ENCODE results near the gene NDUFA6. TPM values are rescaled to one million over a fixed set of nuclear protein-coding genes. Genes with fewer than 3 reads are reported as not detected.
A peak's percentile ranks its signal among the peaks of the same experiment; 100 is the strongest.

Gene NDUFA6
- total RNA-seq, 1 experiment from 2014 or later: 84.9 TPM

- POLR2A ChIA-PET (ENCODE audit: unreplicated experiment): no interaction called here
- no peak for TF ChIP-seq EZH2 (IDR thresholded peaks at IDR 0.05; ENCODE audit: low read depth)
- TF ChIP-seq CTCF (conservative IDR thresholded peaks at IDR 0.05): no peak
- no peaks in the 10 kb centered on the region for H3K9me3 ChIP-seq (ENCODE audit: insufficient read depth, low read depth)
- peaks cover 13% of the 10 kb centered on the region; the same call in 1 of the 2 replicates for H3F3A ChIP-seq (ENCODE audit: insufficient read depth, low read depth)
- CTCF ChIA-PET: no interaction called here
- H2AFZ ChIP-seq: no peak overlapping the region
- no peak for DNase-seq
- peaks cover 15% of the 10 kb centered on the region for H3K36me3 ChIP-seq (ENCODE audit: low read depth)
- H3K4me2 ChIP-seq: no peak overlapping the region
- H3K79me2 ChIP-seq (ENCODE audit: low read depth): peaks cover 24% of the 10 kb centered on the region
- no peak overlapping the region for H3K4me3 ChIP-seq
- no TSS peak for BruUV-seq (replicated peaks)
- no peaks in the 10 kb centered on the region for H3K9me2 ChIP-seq (ENCODE audit: insufficient read depth)
- intact Hi-C loops (cut with micrococcal nuclease; ENCODE audit: unreplicated experiment): no loop called here
- H3K27ac ChIP-seq: no peak overlapping the region
- peaks cover 14% of the 10 kb centered on the region for H3K4me1 ChIP-seq (replicated peaks; ENCODE audit: insufficient read depth)
- H3K27me3 ChIP-seq (ENCODE audit: insufficient read depth, low read depth): no peaks in the 10 kb centered on the region
- no peaks in the 10 kb centered on the region for H4K20me1 ChIP-seq (ENCODE audit: insufficient read depth)
Observed at GRCh38 chr22:42083119-42083518, 7.5 kb downstream of the NDUFA6 start.

- H3F3A ChIP-seq (ENCODE audit: insufficient read depth, low read depth): peaks cover 4% of the 10 kb centered on the region; the same call in 1 of the 2 replicates
- peaks cover 19% of the 10 kb centered on the region for H3K79me2 ChIP-seq (ENCODE audit: low read depth)
- peaks cover 14% of the 10 kb centered on the region for H3K4me1 ChIP-seq (replicated peaks; ENCODE audit: insufficient read depth)
- DNase-seq: peak in 1 of 2 experiments; percentile 14
- POLR2A ChIA-PET (ENCODE audit: unreplicated experiment): interaction anchor here (0.7 kb wide), 2 partner anchors 133 to 383 kb away, joined by 5 to 10 read pairs; partner anchors contain the start of gene CENPM
- H3K27ac ChIP-seq: no peak overlapping the region
- H3K9me2 ChIP-seq (ENCODE audit: insufficient read depth): no peaks in the 10 kb centered on the region
- intact Hi-C loops (cut with micrococcal nuclease; ENCODE audit: unreplicated experiment): no loop called here
- H3K36me3 ChIP-seq (ENCODE audit: low read depth): no peaks in the 10 kb centered on the region
- BruUV-seq (replicated peaks): TSS peak; percentile 17
- CTCF ChIA-PET: interaction anchor here (0.9 kb wide), 1 partner anchor 333 kb away, joined by 3 read pairs; no protein-coding TSS in a partner anchor
- no peaks in the 10 kb centered on the region for H4K20me1 ChIP-seq (ENCODE audit: insufficient read depth)
- H3K4me3 ChIP-seq: peak overlapping the region; percentile 85
- H2AFZ ChIP-seq: peak overlapping the region; percentile 92
- peak overlapping the region; percentile 94 for H3K4me2 ChIP-seq
- no peaks in the 10 kb centered on the region; the same call in 1 of the 2 replicates for H3K9me3 ChIP-seq (ENCODE audit: insufficient read depth, low read depth)
- H3K27me3 ChIP-seq (ENCODE audit: insufficient read depth, low read depth): no peaks in the 10 kb centered on the region
- TF ChIP-seq CTCF (conservative IDR thresholded peaks at IDR 0.05) (no peak), EZH2 (IDR thresholded peaks at IDR 0.05; ENCODE audit: low read depth) (no peak)
Observed at GRCh38 chr22:42080287-42080686, 10.3 kb downstream of the NDUFA6 start.

- H3K79me2 ChIP-seq (ENCODE audit: low read depth): peaks cover 19% of the 10 kb centered on the region
- no peaks in the 10 kb centered on the region for H3K36me3 ChIP-seq (ENCODE audit: low read depth)
- intact Hi-C loops (cut with micrococcal nuclease; ENCODE audit: unreplicated experiment): loop anchor here (1.0 to 10.0 kb wide), 3 partner anchors 9 to 135 kb away; partner anchors contain the start of genes CENPM, NAGA and NDUFA6
- peaks cover 4% of the 10 kb centered on the region; the same call in 1 of the 2 replicates for H3F3A ChIP-seq (ENCODE audit: insufficient read depth, low read depth)
- TF ChIP-seq EZH2 (IDR thresholded peaks at IDR 0.05; ENCODE audit: low read depth): no peak
- TF ChIP-seq CTCF (conservative IDR thresholded peaks at IDR 0.05): no peak
- no peaks in the 10 kb centered on the region for H4K20me1 ChIP-seq (ENCODE audit: insufficient read depth)
- H3K4me3 ChIP-seq: peak within 1 kb of the TSS; percentile 85
- no peaks in the 10 kb centered on the region for H3K9me2 ChIP-seq (ENCODE audit: insufficient read depth)
- DNase-seq: peak; percentile 95 to 98
- H3K4me2 ChIP-seq: peak within 1 kb of the TSS; percentile 94
- ChIA-PET CTCF (interaction anchor here (0.9 kb wide), 1 partner anchor 333 kb away, joined by 3 read pairs; no protein-coding TSS in a partner anchor), POLR2A (ENCODE audit: unreplicated experiment) (interaction anchor here (0.5 to 0.7 kb wide), 3 partner anchors 11 to 1064 kb away, joined by 3 to 4 read pairs (median 4); partner anchors contain the start of gene NDUFA6)
- H3K4me1 ChIP-seq (replicated peaks; ENCODE audit: insufficient read depth): peaks cover 14% of the 10 kb centered on the region
- no TSS peak for BruUV-seq (replicated peaks)
- peak within 1 kb of the TSS; percentile 81 for H3K27ac ChIP-seq
- peak within 1 kb of the TSS; percentile 92 for H2AFZ ChIP-seq
- no peaks in the 10 kb centered on the region; the same call in 1 of the 2 replicates for H3K9me3 ChIP-seq (ENCODE audit: insufficient read depth, low read depth)
- no peaks in the 10 kb centered on the region for H3K27me3 ChIP-seq (ENCODE audit: insufficient read depth, low read depth)
Observed at GRCh38 chr22:42079319-42080251, 11.0 kb downstream of the NDUFA6 start, which contains the start of gene SMDT1. Gene SMDT1 (plus strand): TSS chr22:42079700. CDS start chr22:42079769, 69 bp downstream.
